ENCODE results near the gene WNT4. TPM values are rescaled to one million over a fixed set of nuclear protein-coding genes. Genes with fewer than 3 reads are reported as not detected.
A peak's percentile ranks its signal among the peaks of the same experiment; 100 is the strongest.

The WNT4 gene
- total RNA-seq: not detected

- no peak within 1 kb of the TSS for H3K27ac Mint-ChIP-seq
- H3K9me3 Mint-ChIP-seq: no peaks in the 10 kb centered on the region
- ATAC-seq: peak; percentile 69 to 76
- no peaks in the 10 kb centered on the region for H3K36me3 Mint-ChIP-seq
- peak in 1 of 2 donors; percentile 22 for DNase-seq (ENCODE audit: low spot score in 2 of 2)
These were observed at the start of gene WNT4 for GRCh38 chr1:22143065-22144033. WNT4 (minus strand) TSS chr1:22143097; CDS start chr1:22142922, 175 bp downstream.

DNA sequence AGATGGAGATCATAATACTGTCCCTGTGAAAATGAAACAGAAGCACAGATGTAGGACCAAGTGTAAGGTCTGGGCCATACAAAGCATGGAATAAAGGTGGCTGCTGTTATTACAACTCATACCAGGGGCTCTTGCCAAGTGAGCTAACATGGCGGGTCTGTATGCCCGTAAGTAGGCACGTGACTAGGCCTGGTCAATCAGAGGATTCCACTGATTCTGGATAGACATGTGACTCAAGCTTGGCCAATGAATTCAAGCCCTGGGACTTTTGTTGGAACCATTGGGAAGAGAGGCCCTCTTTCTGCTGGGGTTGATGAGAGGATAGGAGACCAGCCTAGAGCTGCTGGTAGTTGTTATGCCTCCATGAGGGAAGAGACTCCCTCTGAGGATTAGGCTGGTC is 47.8 kb upstream of the WNT4 start:
- no peak overlapping the region for H3K27ac Mint-ChIP-seq
- DNase-seq (ENCODE audit: low spot score in 2 of 2) (no peak), ATAC-seq (no peak)
- H3K36me3 Mint-ChIP-seq: no peaks in the 10 kb centered on the region
- no peaks in the 10 kb centered on the region for H3K9me3 Mint-ChIP-seq

GRCh38 chr1:22190251-22190650 is 47.4 kb upstream of the WNT4 start:
- Mint-ChIP-seq H3K36me3 (no peaks in the 10 kb centered on the region), H3K9me3 (no peaks in the 10 kb centered on the region), H3K27ac (no peak overlapping the region)
- no peak for DNase-seq (ENCODE audit: low spot score in 2 of 2)
- no peak for ATAC-seq

DNA sequence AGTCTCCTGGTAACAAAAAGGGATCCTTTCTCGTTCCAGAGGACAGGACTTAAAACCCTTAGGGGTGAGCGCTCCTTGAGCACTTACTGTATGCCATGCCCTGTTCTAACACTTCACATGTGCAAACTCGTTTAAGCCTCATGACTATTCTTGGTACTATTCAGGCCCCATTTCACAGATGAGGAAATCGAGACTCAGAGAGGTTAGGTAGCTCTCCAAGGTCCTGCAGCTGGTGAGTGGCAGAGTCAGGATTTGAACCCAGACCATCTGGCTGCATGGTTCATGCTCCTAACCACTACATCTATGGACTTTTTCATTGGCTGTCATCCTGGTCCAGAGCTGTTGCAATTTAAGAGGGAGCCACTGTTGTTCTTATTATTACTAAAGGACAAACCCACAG is 46.7 kb upstream of the WNT4 start:
- ATAC-seq: no peak
- no peak for DNase-seq (ENCODE audit: low spot score in 2 of 2)
- H3K36me3 Mint-ChIP-seq: no peaks in the 10 kb centered on the region
- no peak overlapping the region for H3K27ac Mint-ChIP-seq
- H3K9me3 Mint-ChIP-seq: no peaks in the 10 kb centered on the region

GRCh38 chr1:22188914-22189313 is 46.0 kb upstream of the WNT4 start:
- H3K27ac Mint-ChIP-seq: no peak overlapping the region
- ATAC-seq: no peak
- no peak for DNase-seq (ENCODE audit: low spot score in 2 of 2)
- H3K9me3 Mint-ChIP-seq: no peaks in the 10 kb centered on the region
- no peaks in the 10 kb centered on the region for H3K36me3 Mint-ChIP-seq

- no peaks in the 10 kb centered on the region for H3K9me3 Mint-ChIP-seq
- ATAC-seq: no peak
- no peaks in the 10 kb centered on the region for H3K36me3 Mint-ChIP-seq
- no peak for DNase-seq (ENCODE audit: low spot score in 2 of 2)
- H3K27ac Mint-ChIP-seq: no peak overlapping the region
These were observed 45.5 kb upstream of the WNT4 start for GRCh38 chr1:22188436-22188835.

DNA sequence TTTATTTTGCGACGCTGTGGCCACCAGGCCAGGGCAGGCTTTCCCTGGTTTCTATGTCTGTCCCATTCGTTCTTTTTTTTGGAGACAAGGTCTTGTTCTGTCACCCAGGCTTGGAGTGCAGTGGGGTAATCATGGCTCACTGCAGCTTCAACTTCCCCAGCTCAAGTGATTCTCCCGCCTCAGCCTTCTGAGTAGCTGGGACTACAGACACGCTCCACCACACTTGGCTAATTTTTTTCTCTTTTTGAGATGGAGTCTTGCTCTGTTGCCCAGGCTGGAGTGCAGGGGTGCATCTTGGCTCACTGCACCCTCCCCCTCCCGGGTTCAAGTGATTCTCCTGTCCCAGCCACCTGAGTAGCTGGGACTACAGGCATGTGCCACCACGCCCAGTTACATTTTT is 43.4 kb upstream of the WNT4 start:
- no peaks in the 10 kb centered on the region for H3K36me3 Mint-ChIP-seq
- H3K27ac Mint-ChIP-seq: no peak overlapping the region
- DNase-seq (ENCODE audit: low spot score in 2 of 2) (no peak), ATAC-seq (no peak)
- no peaks in the 10 kb centered on the region for H3K9me3 Mint-ChIP-seq

- ATAC-seq (no peak), DNase-seq (ENCODE audit: low spot score in 2 of 2) (no peak)
- Mint-ChIP-seq H3K36me3 (no peaks in the 10 kb centered on the region), H3K9me3 (no peaks in the 10 kb centered on the region), H3K27ac (no peak overlapping the region)
These were observed 42.2 kb upstream of the WNT4 start for GRCh38 chr1:22184892-22185612.

DNA sequence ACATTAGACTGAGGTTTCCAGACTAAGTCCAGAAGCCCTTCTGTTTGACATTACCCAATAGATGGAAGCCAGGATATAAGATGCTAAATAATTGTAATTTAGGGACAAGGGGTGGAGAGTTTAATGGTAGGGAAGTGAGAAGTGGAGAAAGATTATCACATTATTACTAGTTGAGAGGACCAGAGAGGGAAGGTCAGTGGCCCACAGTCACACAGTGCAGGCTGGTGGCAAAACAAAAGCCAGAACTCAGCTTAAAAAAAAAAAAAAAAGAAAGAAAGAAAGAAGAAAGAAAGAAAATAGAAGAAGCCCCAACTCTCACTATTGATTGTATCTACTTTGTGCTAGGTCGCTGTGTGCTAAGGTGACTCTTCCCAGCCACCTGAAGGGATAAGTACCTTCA is 41.6 kb upstream of the WNT4 start:
- Mint-ChIP-seq H3K9me3 (no peaks in the 10 kb centered on the region), H3K36me3 (no peaks in the 10 kb centered on the region), H3K27ac (no peak overlapping the region)
- DNase-seq (ENCODE audit: low spot score in 2 of 2) (no peak), ATAC-seq (no peak)

GRCh38 chr1:22182715-22183114 is 39.8 kb upstream of the WNT4 start:
- peaks cover 0 to 5% of the 10 kb centered on the region in 2 donors for H3K9me3 Mint-ChIP-seq
- DNase-seq (ENCODE audit: low spot score in 2 of 2) (no peak), ATAC-seq (no peak)
- H3K27ac Mint-ChIP-seq: no peak overlapping the region
- H3K36me3 Mint-ChIP-seq: no peaks in the 10 kb centered on the region

DNA sequence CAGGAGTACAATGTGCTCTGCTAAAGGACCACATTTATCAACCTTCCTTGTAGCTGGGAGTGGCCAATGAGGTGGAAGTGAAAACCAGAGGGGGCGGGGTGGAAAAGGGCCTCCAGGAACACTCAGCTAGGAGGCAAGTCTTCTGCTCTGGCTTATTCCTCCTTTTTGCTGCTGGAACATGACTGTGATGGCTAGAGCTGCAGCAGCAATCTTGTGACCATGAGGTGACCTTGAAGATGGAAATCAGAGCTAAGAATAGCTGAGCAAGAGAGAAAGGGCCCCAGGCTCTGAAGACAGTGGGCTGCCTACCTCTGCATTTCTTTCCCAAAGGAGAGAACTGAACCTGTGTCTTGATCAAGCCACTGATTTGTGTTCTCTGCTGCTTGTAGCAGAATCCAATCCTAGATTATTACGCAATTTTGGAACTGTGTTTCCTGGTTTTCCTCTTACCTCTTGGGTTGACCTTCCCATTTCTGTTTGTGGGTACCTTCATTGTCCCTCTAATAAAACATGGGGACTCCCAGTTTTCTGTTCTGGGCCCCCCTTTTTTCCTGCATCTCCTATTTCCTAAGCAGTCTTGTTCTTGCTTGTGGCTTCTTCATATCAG is 36.4 kb upstream of the WNT4 start:
- ATAC-seq: no peak
- H3K9me3 Mint-ChIP-seq: peaks cover 0 to 5% of the 10 kb centered on the region in 2 donors
- no peaks in the 10 kb centered on the region for H3K36me3 Mint-ChIP-seq
- DNase-seq (ENCODE audit: low spot score in 2 of 2): no peak
- no peak overlapping the region for H3K27ac Mint-ChIP-seq

GRCh38 chr1:22177354-22178003 is 34.6 kb upstream of the WNT4 start:
- ATAC-seq (peak; percentile 70 to 89), DNase-seq (ENCODE audit: low spot score in 2 of 2) (peak in 1 of 2 donors; percentile 69)
- Mint-ChIP-seq H3K27ac (no peak overlapping the region), H3K9me3 (peaks cover 0 to 5% of the 10 kb centered on the region in 2 donors), H3K36me3 (no peaks in the 10 kb centered on the region)

DNA sequence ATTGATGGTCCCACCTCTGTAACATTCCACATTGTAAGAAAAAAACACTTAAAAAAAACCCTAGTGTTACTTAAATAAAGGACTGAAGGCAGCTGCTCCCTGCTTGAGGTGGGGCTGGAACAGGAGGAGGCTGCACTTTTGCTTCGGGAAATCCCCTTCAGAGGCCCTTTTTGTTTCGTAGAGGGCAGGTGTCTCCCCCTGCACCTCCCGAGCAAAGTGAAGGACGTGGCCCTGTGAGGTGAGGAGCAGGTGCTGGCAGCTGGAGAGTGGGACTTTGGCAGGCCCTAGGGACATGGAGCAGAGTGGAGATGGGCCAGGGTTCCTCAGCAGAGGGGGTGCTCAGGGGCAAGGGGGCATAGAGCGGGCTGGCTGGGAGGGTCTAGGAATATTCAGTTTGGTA is 33.4 kb upstream of the WNT4 start:
- Mint-ChIP-seq H3K36me3 (no peaks in the 10 kb centered on the region), H3K9me3 (peaks cover 0 to 5% of the 10 kb centered on the region in 2 donors), H3K27ac (peak overlapping the region in 1 of 2 donors; percentile 5)
- ATAC-seq: peak; percentile 66 to 85
- peak in 1 of 2 donors; percentile 27 for DNase-seq (ENCODE audit: low spot score in 2 of 2)

DNA sequence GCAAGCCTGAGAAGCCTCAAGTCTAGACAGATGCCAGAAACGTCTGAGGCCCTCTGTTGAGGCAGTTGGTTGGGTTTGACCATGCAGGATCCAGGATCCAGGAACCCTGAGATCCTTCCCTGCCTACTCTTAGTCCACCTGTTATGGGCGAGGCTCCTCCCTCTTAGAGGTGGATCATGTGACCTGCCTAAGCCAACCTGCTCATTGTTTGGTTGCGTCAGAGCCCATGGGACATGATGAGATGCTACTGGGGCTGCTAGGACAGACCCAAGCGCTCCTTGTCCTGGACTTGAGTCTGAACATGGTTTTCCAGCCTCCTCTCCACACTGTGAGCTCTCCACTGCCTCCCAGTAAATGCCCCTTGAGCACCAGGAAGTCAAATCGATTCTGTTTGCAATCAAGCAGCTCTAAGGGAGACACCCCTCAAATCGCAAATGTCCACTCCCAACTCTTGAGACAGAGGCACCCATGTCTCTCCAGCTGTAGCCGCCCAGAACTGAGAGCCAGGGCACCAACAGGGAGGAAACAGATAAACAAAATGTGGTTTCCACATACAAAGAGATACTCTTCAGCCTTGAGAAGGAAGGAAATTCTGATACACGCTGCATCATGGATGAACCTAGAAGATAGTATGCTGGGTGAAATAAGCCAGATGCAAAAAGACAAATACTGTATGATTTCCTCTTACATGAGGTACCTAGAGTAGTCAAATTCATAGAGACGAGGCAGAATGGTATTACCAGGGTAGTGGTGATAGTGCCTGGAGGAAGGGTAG is 31.7 kb upstream of the WNT4 start:
- Mint-ChIP-seq H3K9me3 (peaks cover 0 to 5% of the 10 kb centered on the region in 2 donors), H3K27ac (no peak overlapping the region), H3K36me3 (no peaks in the 10 kb centered on the region)
- ATAC-seq (no peak), DNase-seq (ENCODE audit: low spot score in 2 of 2) (no peak)

DNA sequence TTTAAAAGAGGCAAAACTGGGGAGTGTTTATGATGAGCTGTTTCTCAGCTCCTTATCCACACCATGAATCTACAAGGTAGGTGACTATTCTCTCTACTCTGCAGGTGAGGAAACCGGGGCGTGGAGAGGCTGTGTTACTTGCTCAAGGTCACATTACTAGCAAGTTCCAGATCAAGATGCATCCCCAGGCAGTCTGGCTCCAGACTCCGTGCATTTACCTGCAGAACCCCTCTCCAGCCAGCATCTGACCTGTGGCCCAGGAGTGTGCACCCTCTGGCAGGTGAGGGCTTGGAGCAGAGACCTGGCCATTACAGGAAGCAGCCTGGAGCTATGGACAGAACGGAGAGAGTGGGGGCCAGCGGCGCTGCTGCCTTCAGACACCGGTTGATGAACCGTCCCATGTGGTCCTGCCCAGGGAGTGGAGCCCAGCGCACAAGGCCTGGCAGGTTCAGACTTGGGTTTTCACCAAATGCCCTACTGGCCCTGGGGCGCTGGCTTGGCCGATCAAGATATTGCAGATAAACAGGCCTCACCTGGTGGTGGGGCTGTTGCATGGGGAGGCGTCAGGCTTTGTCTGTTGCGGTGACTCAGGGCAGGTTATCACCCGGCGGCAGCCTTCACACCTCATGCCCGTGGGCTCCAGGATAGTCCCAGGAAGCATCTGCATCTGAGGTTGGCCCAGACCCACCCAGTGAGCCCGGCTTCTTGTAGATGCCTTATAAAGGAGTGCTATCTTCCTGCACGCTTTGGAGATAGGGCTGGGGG is 29.2 kb upstream of the WNT4 start:
- Mint-ChIP-seq H3K36me3 (no peaks in the 10 kb centered on the region), H3K9me3 (no peaks in the 10 kb centered on the region), H3K27ac (no peak overlapping the region)
- DNase-seq (ENCODE audit: low spot score in 2 of 2) (no peak), ATAC-seq (no peak)
